ENCODE results near the gene VGLL2.

DNA sequence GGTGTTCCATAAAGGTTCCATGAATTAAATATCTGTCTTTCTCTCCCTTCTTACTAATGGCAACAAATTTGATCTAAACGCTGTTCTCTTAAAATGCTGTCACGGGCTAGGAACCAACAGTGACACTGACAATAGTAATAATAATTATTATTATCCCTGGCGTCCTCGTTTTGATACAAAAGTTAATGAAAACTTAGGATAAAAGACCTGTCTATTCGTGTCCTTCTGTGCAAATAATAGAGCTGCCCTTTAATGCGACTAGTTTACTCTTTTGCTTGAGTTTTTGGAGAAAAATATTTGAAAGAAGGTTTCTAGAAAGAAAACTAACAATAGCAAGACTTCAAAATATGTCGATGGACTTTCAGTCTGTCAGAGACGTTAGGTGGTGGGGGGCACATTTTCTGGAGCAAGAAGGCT, 4.3 kb downstream of the VGLL2 start:
- TF ChIP-seq CTCF (IDR thresholded peaks at IDR 0.05) = no peak
- no peak for TF ChIP-seq POLR2A (IDR thresholded peaks at IDR 0.05; ENCODE audit: low read depth)
- TF ChIP-seq POLR2AphosphoS5 (IDR thresholded peaks at IDR 0.05) = no peak
- TF ChIP-seq EP300 (IDR thresholded peaks at IDR 0.05) = no peak
